Bronchial epithelial cell (primary cell): Measurements from ENCODE around the gene FARP1. TPM values are rescaled to one million over a fixed set of nuclear protein-coding genes. Genes with fewer than 3 reads are reported as not detected.

Source experiments
- DNase-seq: peaks from one replicate; pipeline ENCODE4 v3.0.0-alpha.2; 2010; ENCODE audit warnings: low read depth
- FAIRE-seq: peaks from 2 replicates; lab custom pipeline; 2011; peaks lifted over from hg19 to GRCh38; lab: Jason Lieb, UNC
- H3K27me3 ChIP-seq: 2 replicates; pipeline ENCODE4 v1.5.1; 2011; ENCODE audit warnings: low read length; ENCODE audit not compliant: control insufficient read depth, insufficient read depth
- H3K36me3 ChIP-seq: 2 replicates; pipeline ENCODE4 v1.5.1; 2011; ENCODE audit warnings: low read length; ENCODE audit not compliant: control insufficient read depth, insufficient read depth
- H3K4me3 ChIP-seq: 2 replicates; pipeline ENCODE4 v1.5.1; 2011; ENCODE audit warnings: mild to moderate bottlenecking, low read depth, low read length, control low read depth
- total RNA-seq: library from RNA; depleted of rRNA; stranded (reverse); fragments of >200 nt; gene quantifications from 2 replicates; pipeline ENCODE4 v1.2.1, GENCODE V29; 2014
- TF ChIP-seq, protein P1 (sequence below): IDR thresholded peaks from 2 replicates; pipeline ENCODE4 v1.5.1; 2011; ENCODE audit warnings: mild to moderate bottlenecking, moderate library complexity, low read length, control low read depth, inconsistent platforms; ENCODE audit not compliant: insufficient read depth, severe bottlenecking

Gene FARP1
- total RNA-seq, 1 donor from 2014 or later: 11.1 TPM

GRCh38 chr13:98240974-98241373 is 98.1 kb downstream of the FARP1 start:
- no peak for DNase-seq
- Histone ChIP-seq H3K27me3 (no peaks in the 10 kb centered on the region), H3K36me3 (no peaks in the 10 kb centered on the region), H3K4me3 (no peak overlapping the region)
- FAIRE-seq: no peak
- TF ChIP-seq, protein P1, sequence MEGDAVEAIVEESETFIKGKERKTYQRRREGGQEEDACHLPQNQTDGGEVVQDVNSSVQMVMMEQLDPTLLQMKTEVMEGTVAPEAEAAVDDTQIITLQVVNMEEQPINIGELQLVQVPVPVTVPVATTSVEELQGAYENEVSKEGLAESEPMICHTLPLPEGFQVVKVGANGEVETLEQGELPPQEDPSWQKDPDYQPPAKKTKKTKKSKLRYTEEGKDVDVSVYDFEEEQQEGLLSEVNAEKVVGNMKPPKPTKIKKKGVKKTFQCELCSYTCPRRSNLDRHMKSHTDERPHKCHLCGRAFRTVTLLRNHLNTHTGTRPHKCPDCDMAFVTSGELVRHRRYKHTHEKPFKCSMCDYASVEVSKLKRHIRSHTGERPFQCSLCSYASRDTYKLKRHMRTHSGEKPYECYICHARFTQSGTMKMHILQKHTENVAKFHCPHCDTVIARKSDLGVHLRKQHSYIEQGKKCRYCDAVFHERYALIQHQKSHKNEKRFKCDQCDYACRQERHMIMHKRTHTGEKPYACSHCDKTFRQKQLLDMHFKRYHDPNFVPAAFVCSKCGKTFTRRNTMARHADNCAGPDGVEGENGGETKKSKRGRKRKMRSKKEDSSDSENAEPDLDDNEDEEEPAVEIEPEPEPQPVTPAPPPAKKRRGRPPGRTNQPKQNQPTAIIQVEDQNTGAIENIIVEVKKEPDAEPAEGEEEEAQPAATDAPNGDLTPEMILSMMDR: no peak

GRCh38 chr13:98241976-98242375 is 99.1 kb downstream of the FARP1 start:
- Histone ChIP-seq H3K36me3 (no peaks in the 10 kb centered on the region), H3K27me3 (no peaks in the 10 kb centered on the region), H3K4me3 (no peak overlapping the region)
- FAIRE-seq: no peak
- no peak for DNase-seq
- TF ChIP-seq, protein P1: no peak

DNA sequence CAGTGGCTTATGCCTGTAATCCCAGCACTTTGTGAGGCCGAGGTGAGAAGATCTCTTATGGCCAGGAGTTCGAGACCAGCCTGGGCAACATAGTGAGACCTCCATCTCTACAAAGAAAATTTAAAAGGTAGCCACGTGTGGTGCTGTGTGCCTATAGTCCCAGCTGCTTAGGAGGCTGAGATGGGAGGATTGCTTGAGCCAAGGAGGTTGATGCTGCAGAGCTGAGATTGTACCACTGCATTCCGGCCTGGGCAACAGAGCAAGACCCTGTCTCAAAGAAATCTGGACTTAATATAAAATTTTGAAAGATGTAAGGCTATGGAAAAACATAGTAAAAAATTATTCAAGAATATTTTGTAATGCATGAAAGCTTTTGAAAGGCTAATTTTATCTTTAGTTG is 99.5 kb downstream of the FARP1 start:
- no peak for DNase-seq
- Histone ChIP-seq H3K4me3 (no peak overlapping the region), H3K36me3 (no peaks in the 10 kb centered on the region), H3K27me3 (no peaks in the 10 kb centered on the region)
- TF ChIP-seq, protein P1: no peak
- FAIRE-seq: no peak

DNA sequence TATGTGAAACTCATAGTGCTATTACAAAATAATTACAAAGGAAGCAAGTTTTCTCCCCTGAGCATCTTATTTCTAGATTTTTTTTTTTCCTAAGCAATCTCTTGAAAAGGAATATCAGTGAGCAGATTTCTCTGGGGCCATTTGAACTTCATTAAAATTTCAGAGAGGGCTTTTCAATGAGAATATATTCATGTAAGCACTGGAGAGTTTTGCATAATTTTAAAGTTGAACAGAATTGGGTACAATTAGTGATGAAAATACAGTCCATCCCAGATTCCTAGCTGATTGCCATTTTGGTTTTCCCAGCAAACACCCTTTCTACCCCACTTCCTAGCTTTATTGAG is 101.0 kb downstream of the FARP1 start:
- DNase-seq (no peak), FAIRE-seq (no peak)
- TF ChIP-seq, protein P1: no peak
- Histone ChIP-seq H3K27me3 (no peaks in the 10 kb centered on the region), H3K36me3 (no peaks in the 10 kb centered on the region), H3K4me3 (no peak overlapping the region)

DNA sequence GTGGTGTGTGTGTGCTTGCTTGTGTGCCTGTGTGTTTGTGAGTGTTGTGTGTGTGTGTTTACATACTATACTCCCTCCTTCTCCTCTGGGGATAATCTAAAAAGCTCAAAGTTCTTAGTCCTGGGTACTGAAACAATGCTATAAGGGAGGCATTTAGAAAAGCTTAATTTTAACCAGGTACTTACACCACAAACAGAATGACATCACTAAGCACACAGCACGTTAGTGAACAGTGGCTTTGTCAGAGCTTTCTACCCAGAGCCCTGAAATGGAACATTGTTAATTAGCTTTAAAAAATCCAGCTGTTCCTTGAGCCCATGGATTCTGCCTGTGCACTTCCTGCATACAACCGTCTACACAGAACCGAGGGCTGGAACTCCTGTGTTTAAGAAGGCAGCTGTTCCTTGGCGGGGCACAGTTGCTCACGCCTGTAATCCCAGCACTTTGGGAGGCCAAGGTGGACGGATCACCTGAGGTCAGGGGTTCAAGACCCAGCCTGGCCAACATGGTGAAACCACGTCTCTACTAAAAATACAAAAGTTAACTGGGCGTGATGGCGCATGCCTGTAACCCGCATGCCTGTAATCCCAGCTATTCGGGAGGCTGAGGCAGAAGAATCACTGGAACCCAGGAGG is 103.8 kb downstream of the FARP1 start:
- TF ChIP-seq, protein P1: no peak
- Histone ChIP-seq H3K4me3 (no peak overlapping the region), H3K27me3 (no peaks in the 10 kb centered on the region), H3K36me3 (no peaks in the 10 kb centered on the region)
- DNase-seq (no peak), FAIRE-seq (no peak)

- H3K36me3 ChIP-seq: no peaks in the 10 kb centered on the region
- DNase-seq: no peak
- TF ChIP-seq, protein P1: no peak
- H3K4me3 ChIP-seq: no peak overlapping the region
- FAIRE-seq: no peak
- H3K27me3 ChIP-seq: no peaks in the 10 kb centered on the region
Observed at GRCh38 chr13:98251708-98252107, 108.8 kb downstream of the FARP1 start.
